ENCODE data around the gene LCP2.

DNA sequence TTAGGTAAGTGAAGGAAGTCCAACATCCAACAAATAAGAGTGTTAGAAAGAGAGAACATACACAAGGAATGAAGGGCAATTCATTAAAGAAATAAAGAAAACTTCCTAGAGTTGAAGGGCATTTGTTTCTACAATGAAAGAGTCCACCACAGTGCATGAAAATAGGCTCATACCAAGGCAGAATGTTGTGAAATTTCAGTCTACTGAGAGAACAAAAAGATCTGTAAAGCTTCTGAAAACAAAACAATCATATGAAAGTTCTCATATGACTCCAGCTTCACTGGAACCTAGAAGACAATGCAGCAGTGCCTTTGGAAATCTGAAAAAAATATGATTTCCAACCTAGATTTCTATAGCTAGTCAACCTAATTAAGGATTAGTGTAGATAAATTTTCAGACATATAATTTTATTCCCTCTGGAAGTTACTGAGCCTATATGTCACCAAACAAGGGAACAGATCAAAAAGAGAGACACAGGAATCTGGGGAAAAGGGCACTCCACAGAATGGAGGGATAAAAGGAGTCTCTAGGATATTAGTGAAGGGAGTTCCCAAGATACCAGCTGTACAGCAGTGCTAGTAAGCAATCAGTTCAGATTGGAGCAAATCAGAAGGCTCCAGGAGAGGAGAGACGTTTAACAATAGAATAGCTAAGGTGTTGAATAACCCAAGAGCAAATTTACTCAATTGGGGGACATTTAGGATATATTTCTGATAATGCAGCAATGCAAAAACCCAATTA is 59.0 kb downstream of the LCP2 start:
- TF ChIP-seq TEAD4 (CRISPR knock-in tag; IDR thresholded peaks at IDR 0.05) (no peak), E2F1 (CRISPR knock-in tag; IDR thresholded peaks at IDR 0.05) (no peak), NR3C1 (CRISPR knock-in tag; conservative IDR thresholded peaks at IDR 0.05; ENCODE audit: low read depth) (no peak), ZNF281 (CRISPR knock-in tag; IDR thresholded peaks at IDR 0.05) (no peak), ZNF263 (CRISPR knock-in tag; IDR thresholded peaks at IDR 0.05; ENCODE audit: low read depth) (no peak), ATF6 (CRISPR knock-in tag; IDR thresholded peaks at IDR 0.05) (no peak), JUN (CRISPR knock-in tag; IDR thresholded peaks at IDR 0.05) (no peak), NFYB (CRISPR knock-in tag; conservative IDR thresholded peaks at IDR 0.05; ENCODE audit: low read depth) (no peak), NR2C2 (CRISPR knock-in tag; IDR thresholded peaks at IDR 0.05) (no peak), ATF1 (CRISPR knock-in tag; IDR thresholded peaks at IDR 0.05) (no peak), NFE2L1 (CRISPR knock-in tag; IDR thresholded peaks at IDR 0.05) (no peak)
- TF ChIP-seq, protein P1, sequence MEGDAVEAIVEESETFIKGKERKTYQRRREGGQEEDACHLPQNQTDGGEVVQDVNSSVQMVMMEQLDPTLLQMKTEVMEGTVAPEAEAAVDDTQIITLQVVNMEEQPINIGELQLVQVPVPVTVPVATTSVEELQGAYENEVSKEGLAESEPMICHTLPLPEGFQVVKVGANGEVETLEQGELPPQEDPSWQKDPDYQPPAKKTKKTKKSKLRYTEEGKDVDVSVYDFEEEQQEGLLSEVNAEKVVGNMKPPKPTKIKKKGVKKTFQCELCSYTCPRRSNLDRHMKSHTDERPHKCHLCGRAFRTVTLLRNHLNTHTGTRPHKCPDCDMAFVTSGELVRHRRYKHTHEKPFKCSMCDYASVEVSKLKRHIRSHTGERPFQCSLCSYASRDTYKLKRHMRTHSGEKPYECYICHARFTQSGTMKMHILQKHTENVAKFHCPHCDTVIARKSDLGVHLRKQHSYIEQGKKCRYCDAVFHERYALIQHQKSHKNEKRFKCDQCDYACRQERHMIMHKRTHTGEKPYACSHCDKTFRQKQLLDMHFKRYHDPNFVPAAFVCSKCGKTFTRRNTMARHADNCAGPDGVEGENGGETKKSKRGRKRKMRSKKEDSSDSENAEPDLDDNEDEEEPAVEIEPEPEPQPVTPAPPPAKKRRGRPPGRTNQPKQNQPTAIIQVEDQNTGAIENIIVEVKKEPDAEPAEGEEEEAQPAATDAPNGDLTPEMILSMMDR (IDR thresholded peaks at IDR 0.05) = no peak
- TF ChIP-seq, protein P2, sequence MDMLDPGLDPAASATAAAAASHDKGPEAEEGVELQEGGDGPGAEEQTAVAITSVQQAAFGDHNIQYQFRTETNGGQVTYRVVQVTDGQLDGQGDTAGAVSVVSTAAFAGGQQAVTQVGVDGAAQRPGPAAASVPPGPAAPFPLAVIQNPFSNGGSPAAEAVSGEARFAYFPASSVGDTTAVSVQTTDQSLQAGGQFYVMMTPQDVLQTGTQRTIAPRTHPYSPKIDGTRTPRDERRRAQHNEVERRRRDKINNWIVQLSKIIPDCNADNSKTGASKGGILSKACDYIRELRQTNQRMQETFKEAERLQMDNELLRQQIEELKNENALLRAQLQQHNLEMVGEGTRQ (CRISPR knock-in tag; IDR thresholded peaks at IDR 0.05) = no peak
- TF ChIP-seq, protein P3, sequence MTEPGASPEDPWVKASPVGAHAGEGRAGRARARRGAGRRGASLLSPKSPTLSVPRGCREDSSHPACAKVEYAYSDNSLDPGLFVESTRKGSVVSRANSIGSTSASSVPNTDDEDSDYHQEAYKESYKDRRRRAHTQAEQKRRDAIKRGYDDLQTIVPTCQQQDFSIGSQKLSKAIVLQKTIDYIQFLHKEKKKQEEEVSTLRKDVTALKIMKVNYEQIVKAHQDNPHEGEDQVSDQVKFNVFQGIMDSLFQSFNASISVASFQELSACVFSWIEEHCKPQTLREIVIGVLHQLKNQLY (CRISPR knock-in tag; IDR thresholded peaks at IDR 0.05) = no peak

Data from WTC11 (cell line).